ENCODE results near the gene BLOC1S6.

The BLOC1S6 gene

GRCh38 chr15:45653702-45654424 lies 66.7 kb downstream of the BLOC1S6 start:
- TF ChIP-seq CTCF (conservative IDR thresholded peaks at IDR 0.05; ENCODE audit: control insufficient read depth, insufficient read depth, low read depth, low read length), result no peak
- no peak overlapping the region for H3K4me3 ChIP-seq (ENCODE audit: control insufficient read depth, low read depth, low read length)
- DNase-seq (ENCODE audit: low read depth), result no peak

GRCh38 chr15:45654749-45655148 lies 67.6 kb downstream of the BLOC1S6 start:
- H3K4me3 ChIP-seq (ENCODE audit: control insufficient read depth, low read depth, low read length), result no peak overlapping the region
- DNase-seq (ENCODE audit: low read depth), result no peak

GRCh38 chr15:45657254-45657653 lies 70.1 kb downstream of the BLOC1S6 start:
- H3K4me3 ChIP-seq (ENCODE audit: control insufficient read depth, low read depth, low read length), result no peak overlapping the region
- DNase-seq (ENCODE audit: low read depth), result no peak
- TF ChIP-seq CTCF (conservative IDR thresholded peaks at IDR 0.05; ENCODE audit: control insufficient read depth, insufficient read depth, low read depth, low read length), result no peak

More at GRCh38 chr15:45654749-45655148, 67.6 kb downstream of the BLOC1S6 start:
- no peak for TF ChIP-seq CTCF (conservative IDR thresholded peaks at IDR 0.05; ENCODE audit: control insufficient read depth, insufficient read depth, low read depth, low read length)

GRCh38 chr15:45657764-45658545 lies 70.8 kb downstream of the BLOC1S6 start:
- DNase-seq (ENCODE audit: low read depth), result no peak
- H3K4me3 ChIP-seq (ENCODE audit: control insufficient read depth, low read depth, low read length), result no peak overlapping the region
- TF ChIP-seq CTCF (conservative IDR thresholded peaks at IDR 0.05; ENCODE audit: control insufficient read depth, insufficient read depth, low read depth, low read length), result no peak
